ENCODE data around the gene ARIH1.

Gene ARIH1

DNA sequence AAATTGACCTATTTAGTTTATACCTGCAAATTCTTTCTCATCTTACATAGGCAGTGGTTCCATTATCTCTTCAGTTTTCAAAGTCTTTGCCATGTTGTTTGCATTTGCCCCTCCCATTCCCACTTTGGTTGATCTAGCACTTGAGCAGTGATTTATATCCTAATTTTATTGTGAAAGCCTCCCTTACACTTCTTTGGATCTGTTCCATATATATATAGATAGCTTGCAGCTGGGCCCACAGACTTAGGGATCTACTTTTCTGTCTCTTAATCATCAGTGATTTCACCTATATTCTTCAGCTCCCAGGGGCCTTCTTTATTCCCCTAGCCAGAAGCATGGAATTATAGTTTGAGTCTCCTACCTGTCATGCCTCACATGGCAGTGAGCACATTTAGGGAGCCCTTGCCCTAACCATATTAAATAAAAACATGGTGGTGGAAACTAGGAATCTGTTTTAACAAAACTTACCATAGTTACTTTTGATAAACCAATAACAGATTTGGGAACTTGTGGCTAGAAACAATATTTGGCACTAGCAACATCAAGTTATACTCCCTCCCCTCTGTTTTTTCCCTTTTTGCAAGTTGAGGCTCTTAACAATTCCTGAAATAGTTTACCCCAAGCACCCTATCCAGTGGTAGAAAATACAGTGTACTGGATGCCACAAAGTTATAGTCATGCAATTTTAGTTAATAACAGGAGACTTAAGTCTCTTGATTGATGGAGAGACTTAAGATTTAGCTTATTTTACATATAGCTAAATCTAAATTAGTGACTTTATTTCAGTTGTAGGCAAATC, 41.7 kb downstream of the ARIH1 start:
- TF ChIP-seq, protein P1, sequence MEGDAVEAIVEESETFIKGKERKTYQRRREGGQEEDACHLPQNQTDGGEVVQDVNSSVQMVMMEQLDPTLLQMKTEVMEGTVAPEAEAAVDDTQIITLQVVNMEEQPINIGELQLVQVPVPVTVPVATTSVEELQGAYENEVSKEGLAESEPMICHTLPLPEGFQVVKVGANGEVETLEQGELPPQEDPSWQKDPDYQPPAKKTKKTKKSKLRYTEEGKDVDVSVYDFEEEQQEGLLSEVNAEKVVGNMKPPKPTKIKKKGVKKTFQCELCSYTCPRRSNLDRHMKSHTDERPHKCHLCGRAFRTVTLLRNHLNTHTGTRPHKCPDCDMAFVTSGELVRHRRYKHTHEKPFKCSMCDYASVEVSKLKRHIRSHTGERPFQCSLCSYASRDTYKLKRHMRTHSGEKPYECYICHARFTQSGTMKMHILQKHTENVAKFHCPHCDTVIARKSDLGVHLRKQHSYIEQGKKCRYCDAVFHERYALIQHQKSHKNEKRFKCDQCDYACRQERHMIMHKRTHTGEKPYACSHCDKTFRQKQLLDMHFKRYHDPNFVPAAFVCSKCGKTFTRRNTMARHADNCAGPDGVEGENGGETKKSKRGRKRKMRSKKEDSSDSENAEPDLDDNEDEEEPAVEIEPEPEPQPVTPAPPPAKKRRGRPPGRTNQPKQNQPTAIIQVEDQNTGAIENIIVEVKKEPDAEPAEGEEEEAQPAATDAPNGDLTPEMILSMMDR (IDR thresholded peaks at IDR 0.05; ENCODE audit: borderline replicate concordance, insufficient read depth, low read depth, low read length): no peak
- H3K4me3 ChIP-seq (ENCODE audit: low read depth, low read length): no peak overlapping the region

DNA sequence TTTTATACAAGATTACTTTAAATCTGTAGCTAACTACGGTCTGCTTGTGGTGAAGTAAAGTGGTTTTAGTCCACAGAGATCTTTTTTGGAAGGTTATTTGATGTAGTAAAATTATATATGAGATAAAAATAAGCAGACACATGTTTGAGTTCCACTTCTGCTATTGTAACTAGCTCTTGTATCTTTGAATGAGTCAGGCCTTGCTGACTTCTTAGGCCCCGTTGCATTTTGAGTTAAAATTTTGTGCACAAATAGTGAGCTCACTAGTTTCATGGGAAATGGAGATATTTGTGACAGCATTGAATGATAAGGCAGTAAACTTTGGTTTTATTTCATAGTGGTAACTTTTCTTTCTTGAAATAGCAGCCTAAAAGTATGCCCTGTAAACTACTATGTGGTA, 42.6 kb downstream of the ARIH1 start:
- H3K4me3 ChIP-seq (ENCODE audit: low read depth, low read length): no peak overlapping the region
- TF ChIP-seq, protein P1 (IDR thresholded peaks at IDR 0.05; ENCODE audit: borderline replicate concordance, insufficient read depth, low read depth, low read length): no peak

GRCh38 chr15:72521682-72522081, 47.6 kb downstream of the ARIH1 start:
- no peak overlapping the region for H3K4me3 ChIP-seq (ENCODE audit: low read depth, low read length)
- TF ChIP-seq, protein P1 (IDR thresholded peaks at IDR 0.05; ENCODE audit: borderline replicate concordance, insufficient read depth, low read depth, low read length): no peak

DNA sequence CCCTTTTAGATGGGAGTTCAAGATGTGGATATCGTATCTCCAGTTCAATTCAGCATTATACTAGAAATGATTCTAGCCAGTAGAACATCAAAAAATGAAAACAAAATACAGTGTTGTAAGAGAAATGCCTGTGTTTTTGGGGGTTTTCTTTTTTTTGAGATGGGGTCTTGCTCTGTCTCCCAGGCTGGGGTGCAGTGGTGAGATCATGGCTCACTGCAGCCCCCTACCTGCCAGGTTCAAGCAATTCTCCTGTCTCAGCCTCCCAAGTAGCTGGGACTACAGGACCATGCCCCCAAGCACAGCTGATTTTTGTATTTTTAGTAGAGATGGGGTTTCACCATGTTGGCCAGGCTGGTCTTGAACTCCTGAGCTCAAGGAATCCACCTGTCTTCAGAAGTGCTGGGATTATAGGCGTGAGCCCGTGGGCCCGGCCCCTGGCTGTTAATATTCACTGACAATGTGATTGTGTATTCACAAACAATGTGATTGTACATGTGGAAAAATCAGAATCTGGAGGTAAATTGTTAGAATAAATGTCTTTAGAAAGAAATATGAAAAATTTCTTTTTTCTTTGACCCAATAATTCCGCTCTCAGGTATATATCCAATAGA, 59.0 kb downstream of the ARIH1 start:
- TF ChIP-seq, protein P1 (IDR thresholded peaks at IDR 0.05; ENCODE audit: borderline replicate concordance, insufficient read depth, low read depth, low read length): peak; percentile 37; the same call in 1 of the 2 replicates
- H3K4me3 ChIP-seq (ENCODE audit: low read depth, low read length): no peak overlapping the region

- no peak overlapping the region for H3K4me3 ChIP-seq (ENCODE audit: low read depth, low read length)
Observed at GRCh38 chr15:72534523-72534922, 60.4 kb downstream of the ARIH1 start.

GRCh38 chr15:72535911-72536310, 61.8 kb downstream of the ARIH1 start:
- no peak overlapping the region for H3K4me3 ChIP-seq (ENCODE audit: low read depth, low read length)
- TF ChIP-seq, protein P1 (IDR thresholded peaks at IDR 0.05; ENCODE audit: borderline replicate concordance, insufficient read depth, low read depth, low read length): no peak

More at GRCh38 chr15:72534523-72534922, 60.4 kb downstream of the ARIH1 start:
- TF ChIP-seq, protein P1 (IDR thresholded peaks at IDR 0.05; ENCODE audit: borderline replicate concordance, insufficient read depth, low read depth, low read length): no peak

GRCh38 chr15:72536506-72536905, 62.4 kb downstream of the ARIH1 start:
- TF ChIP-seq, protein P1 (IDR thresholded peaks at IDR 0.05; ENCODE audit: borderline replicate concordance, insufficient read depth, low read depth, low read length): no peak
- H3K4me3 ChIP-seq (ENCODE audit: low read depth, low read length): no peak overlapping the region
